ENCODE results near the gene FBXW5. TPM values are rescaled to one million over a fixed set of nuclear protein-coding genes. Genes with fewer than 3 reads are reported as not detected.

Gene FBXW5
- total and polyA plus RNA-seq, 9 of the 15 experiments (the other 6 are each of a cell fraction or from before 2014, with no cell fraction given): 0.21 to 128 (median 37.0) TPM

DNA sequence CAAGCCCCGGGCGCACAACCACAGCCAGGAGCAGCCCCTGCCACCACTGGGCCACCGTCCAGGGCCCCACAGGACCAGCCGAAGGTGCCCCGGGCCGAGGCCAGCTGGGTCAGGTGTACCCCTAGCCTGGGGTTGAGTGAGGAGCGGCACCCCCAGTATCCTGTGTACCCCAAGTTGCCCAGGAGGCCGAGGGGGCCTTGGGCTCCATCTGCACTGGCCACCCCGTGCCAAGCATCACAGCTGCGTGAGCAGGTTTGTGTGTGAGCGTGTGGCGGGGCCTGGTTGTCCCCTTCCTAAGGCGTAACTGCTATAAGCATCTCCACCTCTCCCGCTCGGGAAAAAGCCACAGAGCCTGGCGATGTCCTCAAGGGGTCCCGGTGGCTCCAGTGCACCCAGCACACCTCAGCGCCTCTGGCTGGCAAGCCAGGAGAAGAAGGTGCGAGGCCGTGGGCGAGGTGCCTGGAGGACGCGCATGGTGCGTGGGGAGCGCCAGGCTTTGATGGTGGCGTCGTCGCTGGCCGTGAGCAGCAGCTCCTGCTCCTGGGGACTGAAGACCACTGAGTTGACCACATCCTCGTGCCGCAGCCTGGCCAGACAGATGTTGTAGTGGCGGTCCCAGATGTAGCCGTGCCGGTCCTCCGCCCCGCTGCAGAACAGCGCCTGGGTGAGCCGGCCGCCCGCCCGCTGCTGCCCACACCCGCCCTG is 3.9 kb downstream of the FBXW5 start:
- ATAC-seq: no peak
- Histone ChIP-seq H3K4me2 (ENCODE audit: insufficient read depth, low read length) (no peak overlapping the region), H3K36me3 (ENCODE audit: control insufficient read depth, insufficient read depth, low read length) (peaks cover 54% of the 10 kb centered on the region; the same call in 2 of the 3 replicates), H3K9me1 (ENCODE audit: control insufficient read depth, insufficient read depth, low read length) (peaks cover 3% of the 10 kb centered on the region), H3K27me3 (ENCODE audit: control insufficient read depth in 2 of 2, insufficient read depth in 2 of 2, low read length in 2 of 2) (no peaks in the 10 kb centered on the region), H3K79me2 (ENCODE audit: control insufficient read depth, insufficient read depth, low read length) (peaks cover 26% of the 10 kb centered on the region), H3K4me3 (no peak overlapping the region), H3K9ac (ENCODE audit: insufficient read depth in 1 of 2, low read depth in 2 of 2, low read length in 2 of 2) (no peak overlapping the region; a peak in 1 of 4 replicates), H2AFZ (ENCODE audit: low read depth, low read length) (no peak overlapping the region), H3K27ac (ENCODE audit: extremely low read depth, low read depth, low read length) (no peak overlapping the region), H3K9me3 (replicated peaks; ENCODE audit: control insufficient read depth, insufficient read depth, low read depth, low read length) (no peaks in the 10 kb centered on the region), H3K4me1 (replicated peaks in 1 of 2; ENCODE audit: control insufficient read depth in 2 of 2, insufficient read depth in 2 of 2, low read length in 2 of 2) (peaks cover 17 to 67% of the 10 kb centered on the region in 2 experiments), H4K20me1 (replicated peaks; ENCODE audit: control insufficient read depth, insufficient read depth, low read length) (no peaks in the 10 kb centered on the region)
- no peak for DNase-seq (ENCODE audit: extremely low read depth in 1 of 4, low spot score in 3 of 4)
- intact Hi-C loops (cut with micrococcal nuclease): loop anchor here (5.0 kb wide), 1 partner anchor 93 kb away; the partner anchor contains the start of gene PHPT1
- POLR2A ChIA-PET: no interaction called here
- BruUV-seq (replicated peaks): no TSS peak
- TF ChIP-seq FOS (IDR thresholded peaks at IDR 0.05; ENCODE audit: extremely low read depth, insufficient read length) (no peak), ZNF431 (CRISPR knock-in tag; IDR thresholded peaks at IDR 0.05) (no peak), POLR2G (IDR thresholded peaks at IDR 0.05; ENCODE audit: low read depth, low read length) (peak; percentile 33; the same call in 1 of the 2 replicates), GTF3C2 (IDR thresholded peaks at IDR 0.05; ENCODE audit: borderline replicate concordance, extremely low read depth, insufficient read length) (no peak), RBFOX2 (IDR thresholded peaks at IDR 0.05; ENCODE audit: low read depth, low read length) (peak; percentile 6; the same call in 1 of the 2 replicates), NUFIP1 (IDR thresholded peaks at IDR 0.05; ENCODE audit: partially characterized antibody) (no peak), ZNF766 (CRISPR knock-in tag; conservative IDR thresholded peaks at IDR 0.05) (no peak), ZNF740 (CRISPR knock-in tag; IDR thresholded peaks at IDR 0.05) (peak; percentile 27; the same call in 1 of the 2 replicates), ZNF740 (tag; IDR thresholded peaks at IDR 0.05) (no peak), ZNF124 (CRISPR knock-in tag; IDR thresholded peaks at IDR 0.05) (no peak)
- FAIRE-seq: no peak
- in situ Hi-C loops (cut with MboI): no loop called here
- CTCF ChIA-PET (ENCODE audit: low intra/inter-chr PET ratio): no interaction called here
- WGBS (ENCODE audit: insufficient coverage, low coverage, missing lambda C conversion rate): 95% methylated on average over 23 of the region's 42 CpGs

Data from K562 (cell line).